Measurements from ENCODE around the gene ZNF688. TPM values are rescaled to one million over a fixed set of nuclear protein-coding genes. Genes with fewer than 3 reads are reported as not detected.
"Not testable (repeated sequence)": the region's sequence is repeated elsewhere in the genome, so short reads cannot be mapped to it uniquely, and the experiment has no call there.

Gene ZNF688
- total and polyA plus RNA-seq, 2 of the 8 experiments (the other 6 are each of a cell fraction or from before 2014, with no cell fraction given) = 2.7 to 3.5 TPM

DNA sequence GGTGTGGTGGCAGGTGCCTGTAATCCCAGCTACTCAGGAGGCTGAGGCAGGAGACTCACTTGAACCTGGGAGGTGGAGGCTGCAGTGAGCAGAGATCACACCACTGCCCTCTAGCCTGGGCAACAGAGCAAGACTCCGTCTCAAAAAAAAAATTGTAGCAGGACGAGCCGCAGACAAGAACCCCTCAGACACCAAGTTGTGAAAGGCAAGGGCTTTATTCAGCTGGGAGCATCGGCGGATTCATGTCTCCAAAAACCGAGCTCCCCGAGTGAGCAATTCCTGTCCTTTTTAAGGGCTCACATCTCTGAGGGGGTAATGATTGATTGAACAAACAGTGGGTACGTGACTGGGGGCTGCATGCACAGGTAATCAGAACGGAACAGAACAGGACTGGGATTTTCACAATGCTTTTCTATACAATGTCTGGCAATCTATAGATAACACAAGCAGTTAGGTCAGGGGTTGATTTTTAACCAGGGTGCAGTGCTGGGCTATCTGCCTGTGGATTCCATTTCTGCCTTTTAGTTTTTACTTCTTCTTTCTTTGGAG, 30.5 kb downstream of the ZNF688 start:
- ChIA-PET POLR2A (ENCODE audit: partially characterized antibody) (interaction anchor here (0.7 to 3.5 kb wide), 10 partner anchors 8 to 123 kb away, joined by 3 to 22 read pairs (median 4); partner anchors contain the start of genes ZNF688, ZNF689, ZNF764 and ZNF768), CTCF (ENCODE audit: partially characterized antibody) (interaction anchor here (0.6 to 2.5 kb wide), 10 partner anchors 12 to 111 kb away, joined by 3 to 10 read pairs (median 4); partner anchors contain the start of genes DCTPP1 and ZNF764)
- not testable (repeated sequence) for H2AFZ ChIP-seq (ENCODE audit: low read length); H3K23ac ChIP-seq (ENCODE audit: insufficient read length); DNase-seq (ENCODE audit: low read depth in 1 of 2, low spot score in 2 of 2); H4K8ac ChIP-seq (ENCODE audit: extremely low read depth, insufficient read depth, low read length); H3K9me3 ChIP-seq (ENCODE audit: insufficient read depth in 2 of 2, low read depth in 1 of 2, low read length in 1 of 2); H3K14ac ChIP-seq (ENCODE audit: insufficient read length); H3K23me2 ChIP-seq (ENCODE audit: low read depth, low read length); H3K79me1 ChIP-seq (ENCODE audit: low read depth, low read length); H3K27ac ChIP-seq (ENCODE audit: low read depth, low read length); H3K79me2 ChIP-seq (ENCODE audit: control insufficient read depth in 1 of 2, insufficient read depth in 2 of 2, low read length in 2 of 2); H3K9ac ChIP-seq (replicated peaks in 1 of 4; ENCODE audit: extremely low read depth in 1 of 4, low read depth in 3 of 4, low read length in 3 of 4); H4K5ac ChIP-seq (ENCODE audit: insufficient read length, low read depth, low read length); H3K4ac ChIP-seq (replicated peaks; ENCODE audit: insufficient read length, low read depth, low read length); H4K20me1 ChIP-seq (replicated peaks in 1 of 2; ENCODE audit: control insufficient read depth in 1 of 2, insufficient read depth in 2 of 2, low read length in 2 of 2); H2BK12ac ChIP-seq (ENCODE audit: low read depth, low read length); H2BK15ac ChIP-seq (ENCODE audit: low read length); H3K36me3 ChIP-seq (ENCODE audit: control insufficient read depth in 2 of 4, insufficient read depth in 4 of 4, low read length in 3 of 4); H3K56ac ChIP-seq (replicated peaks; ENCODE audit: insufficient read length, low read depth, low read length); H2AK5ac ChIP-seq (ENCODE audit: low read depth, low read length); H2BK5ac ChIP-seq (ENCODE audit: low read depth, low read length); FAIRE-seq; H3K18ac ChIP-seq (ENCODE audit: extremely low read depth, low read length); H4K91ac ChIP-seq (replicated peaks; ENCODE audit: insufficient read length, low read length); H2BK120ac ChIP-seq (replicated peaks; ENCODE audit: low read depth, low read length); H3K4me3 ChIP-seq (ENCODE audit: extremely low read depth in 1 of 4, insufficient read depth in 2 of 4, low read depth in 3 of 4, low read length in 4 of 4); H2BK20ac ChIP-seq (ENCODE audit: low read length); H3K27me3 ChIP-seq (replicated peaks in 1 of 4; ENCODE audit: control insufficient read depth in 3 of 4, extremely low read depth in 1 of 4, insufficient read depth in 3 of 4, low read length in 3 of 4)
- Histone ChIP-seq H3K4me1 (replicated peaks in 1 of 4; ENCODE audit: control insufficient read depth in 3 of 4, insufficient read depth in 4 of 4, low read length in 3 of 4) (peaks cover 5 to 24% (median 18%) of the 10 kb centered on the region in 4 experiments), H3K4me2 (ENCODE audit: insufficient read depth in 1 of 2, low read depth in 2 of 2, low read length in 2 of 2) (peak overlapping the region; percentile 40 to 89; a peak in 2 of 4 replicates)
- WGBS, 2 experiments (ENCODE audit: extremely low coverage in 1 of 2, insufficient coverage in 1 of 2, insufficient read length in 1 of 2, insufficient replicate concordance in 2 of 2, low coverage in 1 of 2, low lambda C conversion rate in 2 of 2, missing lambda C conversion rate in 1 of 2) = 86% methylated on average over 9 of the region's 9 CpGs; no CpG with 5 or more reads in 1 of the 2 experiments

All from H1 (cell line).